K562 (cell line): ENCODE measurements around the gene CNGB1. TPM values are rescaled to one million over a fixed set of nuclear protein-coding genes. Genes with fewer than 3 reads are reported as not detected.

ENCODE experiments used
- ATAC-seq: fragments of 200-7000 bp; cut with Tn5 transposase; 3 replicates; pipeline ENCODE4 v1.9.1; 2020; ENCODE audit warnings: moderate library complexity
- BruUV-seq: library from RNA; stranded (reverse); fragments of 400-500 nt; replicated peaks from 2 replicates; lab custom pipeline; 2021; lab: Mats Ljungman, UMichigan
- CTCF ChIA-PET: fragments of 300-600 bp; formaldehyde crosslinking; extraction: SDS; loops from one replicate; lab custom pipeline; 2021; ENCODE audit warnings: low intra/inter-chr PET ratio; lab: Yijun Ruan, JAX
- POLR2A ChIA-PET: fragments of 300-600, 350-650 bp; sonication (Branson Sonifier 250); formaldehyde crosslinking; extraction: SDS; loops from one replicate; lab custom pipeline; 2021; ENCODE audit warnings: antibody characterized with exemption, inconsistent platforms; lab: Yijun Ruan, JAX
- DNase-seq, 4 experiments: peaks; one replicate each; pipeline versions ENCODE4 v3.0.0 to v3.0.0-alpha.2; 2011 to 2018; ENCODE audit warnings: low spot score in 3 of 4, mixed read lengths in 3 of 4; ENCODE audit errors: extremely low read depth in 1 of 4
- FAIRE-seq: peaks from 2 replicates; lab custom pipeline; 2011; peaks lifted over from hg19 to GRCh38; lab: Jason Lieb, UNC
- H2AFZ ChIP-seq: 2 replicates; pipeline ENCODE4 v1.6.0; 2011; ENCODE audit warnings: low read depth, low read length, control low read depth, inconsistent platforms
- H3K27ac ChIP-seq: fragments of 200-600 bp; 3 replicates; pipeline ENCODE4 v1.8.0; 2011; ENCODE audit warnings: low read depth, mild to moderate bottlenecking, control low read depth, inconsistent platforms, low read length, moderate library complexity, mixed read lengths; ENCODE audit errors: extremely low read depth
- H3K27me3 ChIP-seq, 2 experiments: fragments of 300-600 bp in 1 of 2; 2 replicates in 1 of 2; 3 replicates in 1 of 2; pipeline versions ENCODE4 v1.6.0 to v1.8.0; 2011; ENCODE audit warnings: inconsistent platforms in 2 of 2, low read length in 2 of 2, mild to moderate bottlenecking in 1 of 2, mixed read lengths in 1 of 2, moderate library complexity in 1 of 2; ENCODE audit not compliant: control insufficient read depth in 2 of 2, insufficient read depth in 2 of 2
- H3K36me3 ChIP-seq: fragments of 300-600 bp; 3 replicates; pipeline ENCODE4 v1.8.0; 2011; ENCODE audit warnings: mild to moderate bottlenecking, low read length, inconsistent platforms; ENCODE audit not compliant: control insufficient read depth, insufficient read depth
- H3K4me1 ChIP-seq, 2 experiments: fragments of 200-600 bp in 1 of 2; replicated peaks in 1 of 2; 2 replicates in 1 of 2; 3 replicates in 1 of 2; pipeline versions ENCODE4 v1.5.1 to v1.8.0; 2011; ENCODE audit warnings: inconsistent platforms in 2 of 2, low read length in 2 of 2, mild to moderate bottlenecking in 1 of 2, mixed read lengths in 1 of 2, moderate library complexity in 1 of 2; ENCODE audit not compliant: control insufficient read depth in 2 of 2, insufficient read depth in 2 of 2
- H3K4me2 ChIP-seq: 2 replicates; pipeline ENCODE4 v1.6.1; 2011; ENCODE audit warnings: low read length, control low read depth, inconsistent platforms, mixed read lengths; ENCODE audit not compliant: insufficient read depth
- H3K4me3 ChIP-seq: fragments of 200-600 bp; sonication (generic), shearing (Covaris generic); 2 replicates; pipeline ENCODE4 v1.5.1; 2016; ENCODE audit warnings: control low read depth, inconsistent platforms
- H3K79me2 ChIP-seq: fragments of 200-600 bp; 3 replicates; pipeline ENCODE4 v1.8.0; 2011; ENCODE audit warnings: low read length, inconsistent platforms; ENCODE audit not compliant: control insufficient read depth, insufficient read depth
- H3K9ac ChIP-seq, 2 experiments: 2 replicates each; pipeline versions ENCODE4 v1.6.0 to v1.6.1; 2011; ENCODE audit warnings: low read depth in 2 of 2, low read length in 2 of 2, control low read depth in 1 of 2, inconsistent platforms in 1 of 2, mild to moderate bottlenecking in 1 of 2, mixed read lengths in 1 of 2; ENCODE audit not compliant: insufficient read depth in 1 of 2
- H3K9me1 ChIP-seq: one replicate; pipeline ENCODE4 v1.6.0; 2011; ENCODE audit warnings: inconsistent platforms, mild to moderate bottlenecking, low read length, moderate library complexity; ENCODE audit not compliant: control insufficient read depth, insufficient read depth
- H3K9me3 ChIP-seq: replicated peaks from 2 replicates; pipeline ENCODE4 v1.5.1; 2011; ENCODE audit warnings: low read depth, low read length, inconsistent platforms; ENCODE audit not compliant: control insufficient read depth, insufficient read depth
- H4K20me1 ChIP-seq: replicated peaks from 2 replicates; pipeline ENCODE4 v1.6.1; 2011; ENCODE audit warnings: low read length, inconsistent platforms, mixed read lengths; ENCODE audit not compliant: control insufficient read depth, insufficient read depth
- CTCF ChIP-seq, 3 experiments: IDR thresholded peaks in 2 of 3; conservative IDR thresholded peaks in 1 of 3; 2 replicates each; pipeline ENCODE4 v1.5.1; 2011 to 2012; ENCODE audit warnings: low read length in 3 of 3, mild to moderate bottlenecking in 3 of 3, control low read depth in 2 of 3, improper control_type of control experiment in 1 of 3, inconsistent platforms in 1 of 3, low read depth in 1 of 3, mixed read lengths in 1 of 3, moderate library complexity in 1 of 3; ENCODE audit not compliant: insufficient read depth in 2 of 3
- ELF2 ChIP-seq: fragments of 250-450 bp; sonication (Bioruptor Pico); IDR thresholded peaks from 2 replicates; pipeline ENCODE4 v1.5.0; 2021; ENCODE audit warnings: mild to moderate bottlenecking
- WGBS: fragments of 100-300 bp; shearing (Covaris generic); methylation state at CpG from one replicate; pipeline ENCODE4 v1.1.6; 2016; ENCODE audit warnings: low coverage, mixed read lengths; ENCODE audit not compliant: insufficient coverage; ENCODE audit errors: missing lambda C conversion rate; 5-methylcytosine and 5-hydroxymethylcytosine counted together
- in situ Hi-C: fragments of 300-500 bp; cut with MboI; formaldehyde crosslinking; loops from 4 replicates; pipeline ENCODE4 v1.15.0; 2018; ENCODE audit warnings: inconsistent platforms, mixed read lengths
- intact Hi-C: fragments of 100-400 bp; cut with micrococcal nuclease; formaldehyde crosslinking; loops from 2 replicates; pipeline ENCODE4 v1.14.2; 2022
- polyA plus RNA-seq, 8 experiments: library from polyadenylated mRNA; depleted of rRNA in 4 of 8; stranded (reverse) in 5 of 8; unstranded in 3 of 8; fragments of >200 nt; fragmentation: Nextera tagmentation in 2 of 8; fragmentation: Illumina TruSeq in 1 of 8; extraction: Ambion mirVana in 2 of 8; extraction: Trizol in 1 of 8; gene quantifications; 2 replicates each; pipeline versions ENCODE4 v1.2.1 to v1.2.3, GENCODE V29; 2011 to 2014; ENCODE audit warnings: inconsistent platforms in 1 of 8, missing spikeins in 1 of 8
- total RNA-seq, 7 experiments: library from RNA; depleted of rRNA in 6 of 7; stranded (reverse); fragments of >200 nt in 6 of 7; fragmentation: Illumina TruSeq in 2 of 7; extraction: Trizol in 2 of 7; gene quantifications; 2 replicates each; pipeline versions ENCODE4 v1.2.1 to v1.2.3, GENCODE V29; 2011 to 2021; ENCODE audit warnings: low replicate concordance in 1 of 7

The CNGB1 gene
- total and polyA plus RNA-seq, 9 of the 15 experiments (the other 6 are each of a cell fraction or from before 2014, with no cell fraction given), result not detected

- intact Hi-C loops, result loop anchor here (10.0 kb wide), 1 partner anchor 355 kb away; no protein-coding TSS in a partner anchor
Measured at GRCh38 chr16:57999366-57999970, 28.5 kb upstream of the CNGB1 start.

More at GRCh38 chr16:57999366-57999970, 28.5 kb upstream of the CNGB1 start:
- H3K4me2 ChIP-seq, result peak overlapping the region; percentile 77
- TF ChIP-seq ELF2 (CRISPR knock-in tag) (no peak), CTCF (IDR thresholded peaks at IDR 0.05 in 2 of 3, conservative IDR thresholded peaks at IDR 0.05 in 1 of 3; ENCODE audit: insufficient read depth in 2 of 3, low read depth in 1 of 3, low read length in 3 of 3) (0 out of 6 replicates have a peak, but pooled peaks of 1 of the 3 experiments have one; percentile 2)
- TF ChIP-seq, all 486 proteins: peak for 1
- H3K9me1 ChIP-seq, result peaks cover 4% of the 10 kb centered on the region
- ChIA-PET POLR2A (interaction anchor here (0.6 kb wide), 1 partner anchor 1007 kb away, joined by 3 read pairs; no protein-coding TSS in a partner anchor), CTCF (interaction anchor here (1.0 to 3.2 kb wide), 2 partner anchors 91 to 100 kb away, joined by 3 to 33 read pairs; no protein-coding TSS in a partner anchor)
- H3K36me3 ChIP-seq, result peaks cover 31% of the 10 kb centered on the region; the same call in 2 of the 3 replicates
- FAIRE-seq (peak; percentile 66), ATAC-seq (no peak), DNase-seq (no peak)
- no TSS peak for BruUV-seq
- H3K9me3 ChIP-seq, result no peaks in the 10 kb centered on the region
- no peak overlapping the region for H3K27ac ChIP-seq
- peak overlapping the region; percentile 94 for H3K4me3 ChIP-seq
- H3K79me2 ChIP-seq, result peaks cover 6% of the 10 kb centered on the region; the same call in 2 of the 3 replicates
- H4K20me1 ChIP-seq, result peaks cover 5% of the 10 kb centered on the region
- peak overlapping the region; percentile 63 to 96 for H3K9ac ChIP-seq
- in situ Hi-C loops, result no loop called here
- 44% methylated on average over 5 of the region's 6 CpGs for WGBS
- no peaks in the 10 kb centered on the region for H3K27me3 ChIP-seq
- H2AFZ ChIP-seq, result 0 out of 2 replicates have a peak overlapping the region, but pooled peaks have one; percentile 74
- peaks cover 22 to 34% of the 10 kb centered on the region in 2 experiments; a peak in 4 of 5 replicates for H3K4me1 ChIP-seq
